GM18507 (cell line): ENCODE results near the gene C11orf65.
"Not testable (repeated sequence)": the region's sequence is repeated elsewhere in the genome, so short reads cannot be mapped to it uniquely, and the experiment has no call there.

ENCODE experiments used
- DNase-seq: peaks from one replicate; pipeline ENCODE4 v3.0.0; 2011; ENCODE audit warnings: low read depth; ENCODE audit not compliant: insufficient read length; ENCODE audit errors: extremely low spot score
- FAIRE-seq: peaks from 2 replicates; lab custom pipeline; 2011; peaks lifted over from hg19 to GRCh38; lab: Jason Lieb, UNC

The C11orf65 gene

GRCh38 chr11:108392353-108392752 lies 75.0 kb downstream of the C11orf65 start:
- FAIRE-seq = no peak

GRCh38 chr11:108388576-108388975 lies 78.8 kb downstream of the C11orf65 start:
- no peak for DNase-seq
- no peak for FAIRE-seq

More at GRCh38 chr11:108392353-108392752, 75.0 kb downstream of the C11orf65 start:
- DNase-seq = no peak

GRCh38 chr11:108373505-108373904 lies 93.8 kb downstream of the C11orf65 start:
- not testable (repeated sequence) for FAIRE-seq, DNase-seq

GRCh38 chr11:108370990-108371389 lies 96.3 kb downstream of the C11orf65 start:
- DNase-seq (no peak), FAIRE-seq (no peak)

- FAIRE-seq (no peak), DNase-seq (no peak)
Measured at GRCh38 chr11:108370315-108370714, 97.0 kb downstream of the C11orf65 start.

GRCh38 chr11:108369064-108369463 lies 98.3 kb downstream of the C11orf65 start:
- DNase-seq (no peak), FAIRE-seq (no peak)

GRCh38 chr11:108368134-108368533 lies 99.2 kb downstream of the C11orf65 start:
- FAIRE-seq (no peak), DNase-seq (no peak)

GRCh38 chr11:108364159-108364558 lies 103.2 kb downstream of the C11orf65 start:
- FAIRE-seq = no peak
- no peak for DNase-seq

GRCh38 chr11:108351468-108351867 lies 115.9 kb downstream of the C11orf65 start:
- FAIRE-seq (no peak), DNase-seq (no peak)

GRCh38 chr11:108346451-108346850 lies 120.9 kb downstream of the C11orf65 start:
- DNase-seq (no peak), FAIRE-seq (no peak)

GRCh38 chr11:108345767-108346166 lies 121.6 kb downstream of the C11orf65 start:
- DNase-seq (no peak), FAIRE-seq (no peak)

GRCh38 chr11:108343714-108344113 lies 123.6 kb downstream of the C11orf65 start:
- DNase-seq (no peak), FAIRE-seq (no peak)

GRCh38 chr11:108341654-108342053 lies 125.7 kb downstream of the C11orf65 start:
- no peak for FAIRE-seq
- no peak for DNase-seq

- DNase-seq = no peak
- FAIRE-seq = no peak
Measured at GRCh38 chr11:108340973-108341372, 126.4 kb downstream of the C11orf65 start.

GRCh38 chr11:108338750-108339149 lies 128.6 kb downstream of the C11orf65 start:
- FAIRE-seq (no peak), DNase-seq (no peak)

GRCh38 chr11:108333403-108333899 lies 133.9 kb downstream of the C11orf65 start:
- DNase-seq (no peak), FAIRE-seq (no peak)
